Psoas muscle (tissue), 8 donors: ENCODE data around the gene RAMP1. TPM values are rescaled to one million over a fixed set of nuclear protein-coding genes. Genes with fewer than 3 reads are reported as not detected.
"Not testable (repeated sequence)": the region's sequence is repeated elsewhere in the genome, so short reads cannot be mapped to it uniquely, and the experiment has no call there.

Experiments
- ATAC-seq, 4 donors: fragments of 200-7000 bp; cut with Tn5 transposase; one replicate each; pipeline ENCODE4 v1.9.1; 2020; ENCODE audit warnings: moderate library complexity in 3 of 4, mild to moderate bottlenecking in 2 of 4
- DNase-seq, 2 donors: peaks; one replicate each; pipeline ENCODE4 v3.0.0-alpha.2; 2020
- H3K27ac ChIP-seq: fragments of 200-600 bp; one replicate; pipeline ENCODE4 v1.8.0; 2022
- H3K27me3 ChIP-seq, 3 donors: fragments of 200-600 bp in 1 of 3; one replicate each; pipeline versions ENCODE4 v1.6.1 to v1.8.0; 2013 to 2022; ENCODE audit warnings: low read length in 2 of 3, mild to moderate bottlenecking in 2 of 3, moderate library complexity in 1 of 3; ENCODE audit not compliant: insufficient read depth in 3 of 3
- H3K36me3 ChIP-seq, 2 donors: fragments of 200-600 bp in 1 of 2; one replicate each; pipeline versions ENCODE4 v1.6.1 to v1.8.0; 2013 to 2022; ENCODE audit warnings: low read depth in 1 of 2, mild to moderate bottlenecking in 1 of 2, moderate library complexity in 1 of 2; ENCODE audit not compliant: insufficient read depth in 1 of 2
- H3K4me1 ChIP-seq: fragments of 200-600 bp; one replicate; pipeline ENCODE4 v1.8.0; 2022
- H3K4me3 ChIP-seq: fragments of 200-600 bp; one replicate; pipeline ENCODE4 v1.8.0; 2022; ENCODE audit warnings: mild to moderate bottlenecking
- H3K9me3 ChIP-seq: fragments of 200-600 bp; one replicate; pipeline ENCODE4 v1.8.0; 2022
- CTCF ChIP-seq: fragments of 200-600 bp; IDR thresholded peaks from one replicate; pipeline ENCODE4 v1.8.0; 2022; ENCODE audit warnings: antibody characterized with exemption
- WGBS, 3 donors: extraction: QIAGEN DNeasy Blood & Tissue Kit; methylation state at CpG; one replicate each; pipeline versions ENCODE4 v1.1.6 to v1.1.7; 2013; 5-methylcytosine and 5-hydroxymethylcytosine counted together
- intact Hi-C, 2 donors: fragments of 100-400 bp; cut with DNase I; formaldehyde crosslinking; loops; one replicate each; pipeline versions ENCODE4 v1.11.0 to v1.14.2; 2022
- polyA plus RNA-seq, 3 donors: library from polyadenylated mRNA; stranded (reverse); fragments of 200-250 nt; gene quantifications; one replicate each; pipeline ENCODE4 v1.2.3, GENCODE V29; 2013
- total RNA-seq, 4 donors: library from RNA; stranded (reverse); fragmentation: NEBNext Ultra II Directional in 2 of 4; extraction: Animal tissue kit (Norgen Biotek cat#: 25700) in 2 of 4; gene quantifications; one replicate each; pipeline versions ENCODE4 v1.2.1 to v1.2.4, GENCODE V29; 2021 to 2023
- donor health status: healthy with polysubstance abuse.
- donor health status: DM: no; HTN: no; CAD: no; lungs with moderate emphysema.
- donor health status: Bipolar disorder and iron deficiency.
- donor health status: healthy.
- donor health status: DM: yes; HTN: yes; CAD: no.
- donor health status: DM: no; HTN: no; CAD: no.
- donor health status: DM: no; HTN: no; CAD: no.
- donor health status: DM: yes; HTN: yes; CAD: no.

RAMP1 gene
- total and polyA plus RNA-seq, 7 donors = 32.8 to 367 (median 91.9) TPM

- intact Hi-C loops = no loop called here
- ATAC-seq = no peak
- Histone ChIP-seq H3K27ac (no peak overlapping the region), H3K36me3 (no peaks in the 10 kb centered on the region), H3K4me1 (no peaks in the 10 kb centered on the region), H3K4me3 (no peak overlapping the region), H3K9me3 (peaks cover 4% of the 10 kb centered on the region), H3K27me3 (peaks cover 0 to 2% (median 0%) of the 10 kb centered on the region in 3 donors)
- no peak for DNase-seq
- TF ChIP-seq CTCF = no peak
- WGBS, 3 donors = 58 to 64% (median 59%) methylated on average over 3 of the region's 3 CpGs
Observed at GRCh38 chr2:237942513-237942899, 83.1 kb downstream of the RAMP1 start.

GRCh38 chr2:237943395-237944094 lies 84.1 kb downstream of the RAMP1 start:
- 47 to 53% (median 50%) methylated on average over 7 of the region's 7 CpGs for WGBS, 3 donors
- Histone ChIP-seq H3K27me3 (peaks cover 0 to 2% (median 0%) of the 10 kb centered on the region in 3 donors), H3K4me3 (no peak overlapping the region), H3K36me3 (no peaks in the 10 kb centered on the region), H3K4me1 (no peaks in the 10 kb centered on the region), H3K9me3 (peaks cover 4% of the 10 kb centered on the region), H3K27ac (no peak overlapping the region)
- no peak for TF ChIP-seq CTCF
- DNase-seq = no peak
- intact Hi-C loops = no loop called here
- ATAC-seq = no peak

- 77 to 80% (median 79%) methylated on average over 4 of the region's 4 CpGs for WGBS, 3 donors
- no peak overlapping the region for H3K27ac ChIP-seq
- H3K36me3 ChIP-seq = no peaks in the 10 kb centered on the region
- no peak overlapping the region for H3K4me3 ChIP-seq
- TF ChIP-seq CTCF = no peak
- peaks cover 0 to 2% (median 0%) of the 10 kb centered on the region in 3 donors for H3K27me3 ChIP-seq
- H3K4me1 ChIP-seq = no peaks in the 10 kb centered on the region
- no peak for ATAC-seq
- DNase-seq = no peak
- intact Hi-C loops = no loop called here
- peaks cover 4% of the 10 kb centered on the region for H3K9me3 ChIP-seq
Observed at GRCh38 chr2:237944302-237944701, 84.9 kb downstream of the RAMP1 start.

- no peak overlapping the region for H3K4me3 ChIP-seq
- no peak for TF ChIP-seq CTCF
- H3K4me1 ChIP-seq = no peaks in the 10 kb centered on the region
- intact Hi-C loops = no loop called here
- DNase-seq (no peak), ATAC-seq (no peak)
- H3K27me3 ChIP-seq = peaks cover 0 to 2% (median 0%) of the 10 kb centered on the region in 3 donors
- peaks cover 4% of the 10 kb centered on the region for H3K9me3 ChIP-seq
- 38 to 45% (median 40%) methylated on average over 1 of the region's 1 CpG for WGBS, 3 donors
- H3K36me3 ChIP-seq = no peaks in the 10 kb centered on the region
- no peak overlapping the region for H3K27ac ChIP-seq
Observed at GRCh38 chr2:237946423-237946822, 87.0 kb downstream of the RAMP1 start.

- ATAC-seq, H3K4me1 ChIP-seq, H3K27ac ChIP-seq, H3K36me3 ChIP-seq, DNase-seq, H3K4me3 ChIP-seq, intact Hi-C loops, H3K9me3 ChIP-seq: not testable (repeated sequence)
- WGBS, 3 donors = 62 to 76% (median 65%) methylated on average over 4 of the region's 4 CpGs
- H3K27me3 ChIP-seq = peaks cover 0 to 18% (median 1%) of the 10 kb centered on the region in 3 donors
Observed at GRCh38 chr2:237951354-237951753, 91.9 kb downstream of the RAMP1 start.
